Vagina (tissue), 2 donors: ENCODE measurements around the gene TNFSF10. TPM values are rescaled to one million over a fixed set of nuclear protein-coding genes. Genes with fewer than 3 reads are reported as not detected.

ENCODE experiments used
- DNase-seq, 2 donors: peaks; one replicate each; pipeline ENCODE4 v3.0.0-alpha.2; 2017; ENCODE audit errors: extremely low spot score in 2 of 2
- H3K27ac ChIP-seq: fragments of 200-600 bp; sonication (generic); one replicate; pipeline ENCODE4 v1.5.1; 2019
- H3K27me3 ChIP-seq: fragments of 200-600 bp; sonication (generic); one replicate; pipeline ENCODE4 v1.5.1; 2019
- H3K36me3 ChIP-seq, 2 donors: fragments of 200-600 bp; sonication (generic); one replicate each; pipeline ENCODE4 v1.5.1; 2017 to 2019
- H3K4me1 ChIP-seq: fragments of 200-600 bp; sonication (generic); one replicate; pipeline ENCODE4 v1.5.1; 2019
- H3K4me3 ChIP-seq, 2 donors: fragments of 200-600 bp; sonication (generic); 1 replicate in 1 of 2; 2 replicates in 1 of 2; pipeline ENCODE4 v1.5.1; 2016 to 2019
- H3K9me3 ChIP-seq: fragments of 200-600 bp; sonication (generic); one replicate; pipeline ENCODE4 v1.5.1; 2019
- CTCF ChIP-seq, 3 experiments: fragments of 450-650 bp in 2 of 3; fragments of 200-600 bp in 1 of 3; sonication (generic) in 1 of 3; IDR thresholded peaks; one replicate each; pipeline ENCODE4 v1.5.1; 2017 to 2019; ENCODE audit warnings: antibody characterized with exemption in 3 of 3, mild to moderate bottlenecking in 2 of 3, moderate library complexity in 2 of 3
- POLR2A ChIP-seq, 2 donors: fragments of 450-650 bp; IDR thresholded peaks; one replicate each; pipeline ENCODE4 v1.6.1; 2017; ENCODE audit warnings: antibody characterized with exemption in 2 of 2, mild to moderate bottlenecking in 2 of 2, moderate library complexity in 2 of 2
- POLR2AphosphoS5 ChIP-seq, 2 donors: sonication (generic); formaldehyde crosslinking; IDR thresholded peaks; one replicate each; pipeline ENCODE4 v1.9.0; 2017; ENCODE audit warnings: antibody characterized with exemption in 2 of 2, mild to moderate bottlenecking in 2 of 2, low read depth in 1 of 2; ENCODE audit not compliant: insufficient read depth in 1 of 2
- intact Hi-C: fragments of 100-400 bp; cut with DNase I; formaldehyde crosslinking; loops from one replicate; pipeline ENCODE4 v1.15.1; 2023
- total RNA-seq: library from RNA; depleted of rRNA; stranded (reverse); fragments of >200 nt; gene quantifications from one replicate; pipeline ENCODE4 v1.2.3, GENCODE V29; 2016

Gene TNFSF10
- total RNA-seq, 1 donor from 2014 or later: 92.8 TPM

DNA sequence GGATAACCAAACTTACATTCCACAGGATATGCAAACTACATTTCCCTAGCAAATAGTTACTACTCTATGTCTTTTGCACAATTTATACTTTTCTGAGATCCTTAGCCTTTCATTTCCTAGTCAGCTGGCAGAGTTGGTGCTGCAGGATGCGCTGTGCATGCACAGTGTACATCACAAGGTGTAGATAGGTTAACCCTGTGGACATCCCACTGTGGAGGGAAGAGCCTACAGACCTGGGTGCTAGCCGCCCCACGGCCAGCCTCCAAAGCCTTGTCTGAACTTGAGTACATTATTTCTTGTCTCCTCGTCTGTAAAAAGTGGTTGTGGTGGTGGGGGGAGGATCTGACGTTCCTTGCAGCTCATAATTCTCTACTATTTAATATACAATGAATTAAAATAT lies 3.5 kb downstream of the TNFSF10 start:
- no peaks in the 10 kb centered on the region for H3K9me3 ChIP-seq
- DNase-seq: no peak
- intact Hi-C loops: loop anchor here (10.0 kb wide), 1 partner anchor 75 kb away; no protein-coding TSS in a partner anchor
- H3K27me3 ChIP-seq: no peaks in the 10 kb centered on the region
- peak overlapping the region; percentile 64 for H3K27ac ChIP-seq
- peak overlapping the region in 1 of 2 donors; percentile 58 for H3K4me3 ChIP-seq
- TF ChIP-seq CTCF (IDR thresholded peaks at IDR 0.05) (no peak), POLR2A (IDR thresholded peaks at IDR 0.05) (no peak), POLR2AphosphoS5 (IDR thresholded peaks at IDR 0.05; ENCODE audit: insufficient read depth in 1 of 2, low read depth in 1 of 2) (no peak)
- no peaks in the 10 kb centered on the region for H3K36me3 ChIP-seq
- H3K4me1 ChIP-seq: peaks cover 71% of the 10 kb centered on the region

- TF ChIP-seq POLR2AphosphoS5 (IDR thresholded peaks at IDR 0.05; ENCODE audit: insufficient read depth in 1 of 2, low read depth in 1 of 2) (no peak), POLR2A (IDR thresholded peaks at IDR 0.05) (no peak), CTCF (IDR thresholded peaks at IDR 0.05) (no peak)
- Histone ChIP-seq H3K36me3 (peaks cover 0 to 2% of the 10 kb centered on the region in 2 donors), H3K27ac (no peak overlapping the region), H3K27me3 (no peaks in the 10 kb centered on the region), H3K4me1 (peaks cover 76% of the 10 kb centered on the region), H3K9me3 (no peaks in the 10 kb centered on the region), H3K4me3 (peak overlapping the region in 1 of 2 donors; percentile 58)
- intact Hi-C loops: loop anchor here (10.0 kb wide), 1 partner anchor 76 kb away; no protein-coding TSS in a partner anchor
- no peak for DNase-seq
Observed at GRCh38 chr3:172518929-172519640, 4.1 kb downstream of the TNFSF10 start.

GRCh38 chr3:172517859-172518466 lies 5.3 kb downstream of the TNFSF10 start:
- H3K27me3 ChIP-seq: no peaks in the 10 kb centered on the region
- peak overlapping the region; percentile 18 for H3K27ac ChIP-seq
- peaks cover 0 to 13% of the 10 kb centered on the region in 2 donors for H3K36me3 ChIP-seq
- H3K4me3 ChIP-seq: no peak overlapping the region
- H3K4me1 ChIP-seq: peaks cover 79% of the 10 kb centered on the region
- no peaks in the 10 kb centered on the region for H3K9me3 ChIP-seq
- DNase-seq: no peak
- TF ChIP-seq POLR2AphosphoS5 (IDR thresholded peaks at IDR 0.05; ENCODE audit: insufficient read depth in 1 of 2, low read depth in 1 of 2) (no peak), POLR2A (IDR thresholded peaks at IDR 0.05) (no peak), CTCF (IDR thresholded peaks at IDR 0.05) (no peak)
- intact Hi-C loops: loop anchor here (10.0 kb wide), 1 partner anchor 77 kb away; no protein-coding TSS in a partner anchor

GRCh38 chr3:172516318-172517214 lies 6.7 kb downstream of the TNFSF10 start:
- no peaks in the 10 kb centered on the region for H3K9me3 ChIP-seq
- peaks cover 0 to 26% of the 10 kb centered on the region in 2 donors for H3K36me3 ChIP-seq
- no peaks in the 10 kb centered on the region for H3K27me3 ChIP-seq
- intact Hi-C loops: loop anchor here (10.0 kb wide), 1 partner anchor 78 kb away; no protein-coding TSS in a partner anchor
- TF ChIP-seq POLR2A (IDR thresholded peaks at IDR 0.05): no peak
- peak in 1 of 2 donors; percentile 89 for TF ChIP-seq POLR2AphosphoS5 (IDR thresholded peaks at IDR 0.05; ENCODE audit: insufficient read depth in 1 of 2, low read depth in 1 of 2)
- TF ChIP-seq CTCF (IDR thresholded peaks at IDR 0.05): no peak
- DNase-seq: no peak
- H3K4me3 ChIP-seq: no peak overlapping the region
- peak overlapping the region; percentile 75 for H3K27ac ChIP-seq
- H3K4me1 ChIP-seq: peaks cover 80% of the 10 kb centered on the region
